OCI-LY3 (cell line): ENCODE results near the gene DGKB.

Experiments used
- EZH2phosphoT487 ChIP-seq: fragments of 200-600 bp; shearing (Covaris generic); IDR thresholded peaks from 2 replicates; pipeline ENCODE4 v1.6.1; 2018; ENCODE audit warnings: antibody characterized with exemption, mixed run types, low read depth
- TF ChIP-seq, protein P1 (sequence below): fragments of 200-600, 300-600 bp; sonication (generic); IDR thresholded peaks from 2 replicates; pipeline ENCODE4 v1.5.1; 2014; ENCODE audit warnings: antibody characterized with exemption, low read length, low read depth

DNA sequence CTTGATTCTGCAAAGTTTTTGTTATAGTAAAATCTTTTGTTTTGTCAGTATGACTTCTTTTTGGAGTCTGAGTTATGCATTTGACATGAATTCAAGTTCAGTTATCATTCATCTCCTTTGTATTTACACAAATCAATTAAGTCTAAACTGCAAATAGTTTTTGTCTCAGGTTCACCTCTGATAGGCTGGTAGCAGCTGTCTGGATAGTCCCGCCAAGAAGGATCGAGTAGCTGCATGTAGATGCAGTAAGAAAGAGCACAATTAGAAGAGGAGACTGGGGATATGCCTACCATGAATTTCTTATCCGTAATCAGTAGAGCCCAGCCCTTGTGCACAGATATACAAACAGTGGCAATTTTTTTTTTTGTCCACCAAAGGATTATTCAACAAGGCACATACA is 520.6 kb downstream of the DGKB start:
- TF ChIP-seq, protein P1, sequence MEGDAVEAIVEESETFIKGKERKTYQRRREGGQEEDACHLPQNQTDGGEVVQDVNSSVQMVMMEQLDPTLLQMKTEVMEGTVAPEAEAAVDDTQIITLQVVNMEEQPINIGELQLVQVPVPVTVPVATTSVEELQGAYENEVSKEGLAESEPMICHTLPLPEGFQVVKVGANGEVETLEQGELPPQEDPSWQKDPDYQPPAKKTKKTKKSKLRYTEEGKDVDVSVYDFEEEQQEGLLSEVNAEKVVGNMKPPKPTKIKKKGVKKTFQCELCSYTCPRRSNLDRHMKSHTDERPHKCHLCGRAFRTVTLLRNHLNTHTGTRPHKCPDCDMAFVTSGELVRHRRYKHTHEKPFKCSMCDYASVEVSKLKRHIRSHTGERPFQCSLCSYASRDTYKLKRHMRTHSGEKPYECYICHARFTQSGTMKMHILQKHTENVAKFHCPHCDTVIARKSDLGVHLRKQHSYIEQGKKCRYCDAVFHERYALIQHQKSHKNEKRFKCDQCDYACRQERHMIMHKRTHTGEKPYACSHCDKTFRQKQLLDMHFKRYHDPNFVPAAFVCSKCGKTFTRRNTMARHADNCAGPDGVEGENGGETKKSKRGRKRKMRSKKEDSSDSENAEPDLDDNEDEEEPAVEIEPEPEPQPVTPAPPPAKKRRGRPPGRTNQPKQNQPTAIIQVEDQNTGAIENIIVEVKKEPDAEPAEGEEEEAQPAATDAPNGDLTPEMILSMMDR, result no peak
- TF ChIP-seq EZH2phosphoT487, result no peak
